H9 (cell line): ENCODE results near the gene PRPF19. TPM values are rescaled to one million over a fixed set of nuclear protein-coding genes. Genes with fewer than 3 reads are reported as not detected.

ENCODE experiments used
- DNase-seq: peaks from one replicate; pipeline ENCODE4 v3.0.0-alpha.2; 2017
- H2AFZ ChIP-seq: one replicate; pipeline ENCODE4 v1.6.1; 2013; ENCODE audit warnings: mild to moderate bottlenecking, low read length, control low read depth, moderate library complexity
- H2AK5ac ChIP-seq: 2 replicates; pipeline ENCODE4 v1.6.1; 2013; ENCODE audit warnings: low read length, control low read depth, mixed read lengths; ENCODE audit not compliant: insufficient read length
- H2BK120ac ChIP-seq: one replicate; pipeline ENCODE4 v1.6.1; 2013; ENCODE audit warnings: low read depth, mild to moderate bottlenecking, low read length, control low read depth, inconsistent platforms; ENCODE audit not compliant: poor library complexity, severe bottlenecking
- H2BK12ac ChIP-seq: 2 replicates; pipeline ENCODE4 v1.6.1; 2013; ENCODE audit warnings: low read length, control low read depth, mixed read lengths, low read depth; ENCODE audit not compliant: insufficient read length
- H2BK15ac ChIP-seq: 2 replicates; pipeline ENCODE4 v1.6.1; 2013; ENCODE audit warnings: low read depth, low read length, control low read depth
- H2BK20ac ChIP-seq: one replicate; pipeline ENCODE4 v1.6.1; 2013; ENCODE audit warnings: low read depth, mild to moderate bottlenecking, low read length, control low read depth, inconsistent platforms; ENCODE audit not compliant: poor library complexity, severe bottlenecking
- H2BK5ac ChIP-seq: 2 replicates; pipeline ENCODE4 v1.6.1; 2013; ENCODE audit warnings: low read length, control low read depth, mixed read lengths; ENCODE audit not compliant: insufficient read length
- H3K14ac ChIP-seq: 2 replicates; pipeline ENCODE4 v1.6.1; 2013; ENCODE audit warnings: low read length, control low read depth; ENCODE audit not compliant: insufficient read depth
- H3K18ac ChIP-seq: 2 replicates; pipeline ENCODE4 v1.6.1; 2013; ENCODE audit warnings: low read depth, mild to moderate bottlenecking, mixed read lengths, low read length, control low read depth; ENCODE audit not compliant: insufficient read length
- H3K23ac ChIP-seq: 2 replicates; pipeline ENCODE4 v1.6.1; 2013; ENCODE audit warnings: low read length, control low read depth, mixed read lengths, low read depth; ENCODE audit not compliant: insufficient read length
- H3K23me2 ChIP-seq: 2 replicates; pipeline ENCODE4 v1.6.1; 2013; ENCODE audit warnings: low read depth, mild to moderate bottlenecking, mixed read lengths, low read length, control low read depth; ENCODE audit not compliant: insufficient read length, poor library complexity, severe bottlenecking
- H3K27ac ChIP-seq: 2 replicates; pipeline ENCODE4 v1.5.1; 2013; ENCODE audit warnings: low read length, control low read depth, mixed read lengths, low read depth; ENCODE audit not compliant: insufficient read length
- H3K27me3 ChIP-seq: 2 replicates; pipeline ENCODE4 v1.6.1; 2013; ENCODE audit warnings: low read length, control low read depth, inconsistent platforms; ENCODE audit not compliant: insufficient read depth
- H3K4ac ChIP-seq: 2 replicates; pipeline ENCODE4 v1.6.1; 2013; ENCODE audit warnings: low read depth, mild to moderate bottlenecking, control low read depth, inconsistent platforms, low read length, moderate library complexity
- H3K4me1 ChIP-seq: 2 replicates; pipeline ENCODE4 v1.6.1; 2013; ENCODE audit warnings: low read length, control low read depth, inconsistent platforms; ENCODE audit not compliant: insufficient read depth
- H3K4me2 ChIP-seq: 2 replicates; pipeline ENCODE4 v1.6.1; 2013; ENCODE audit warnings: low read length, control low read depth, mixed read lengths; ENCODE audit not compliant: insufficient read length, insufficient read depth
- H3K56ac ChIP-seq: 2 replicates; pipeline ENCODE4 v1.6.1; 2013; ENCODE audit warnings: low read depth, mild to moderate bottlenecking, mixed read lengths, low read length, control low read depth; ENCODE audit not compliant: insufficient read length
- H3K79me1 ChIP-seq: 2 replicates; pipeline ENCODE4 v1.6.1; 2013; ENCODE audit warnings: low read depth, mild to moderate bottlenecking, moderate library complexity, low read length, control low read depth, inconsistent platforms; ENCODE audit not compliant: insufficient read depth, poor library complexity, severe bottlenecking
- H3K79me2 ChIP-seq: 2 replicates; pipeline ENCODE4 v1.6.1; 2013; ENCODE audit warnings: low read length, control low read depth, inconsistent platforms; ENCODE audit not compliant: insufficient read depth
- H3K9ac ChIP-seq: 2 replicates; pipeline ENCODE4 v1.6.1; 2013; ENCODE audit warnings: low read length, control low read depth, mixed read lengths; ENCODE audit not compliant: insufficient read length; ENCODE audit errors: extremely low read depth
- H3K9me3 ChIP-seq: one replicate; pipeline ENCODE4 v1.6.1; 2013; ENCODE audit warnings: low read depth, low read length, inconsistent platforms; ENCODE audit not compliant: control insufficient read depth
- H3T11ph ChIP-seq: one replicate; pipeline ENCODE4 v1.6.1; 2013; ENCODE audit warnings: mild to moderate bottlenecking, low read length, control low read depth, inconsistent platforms
- H4K20me1 ChIP-seq: one replicate; pipeline ENCODE4 v1.6.1; 2013; ENCODE audit not compliant: control insufficient read depth, insufficient read length, insufficient read depth
- H4K5ac ChIP-seq: 2 replicates; pipeline ENCODE4 v1.6.1; 2013; ENCODE audit warnings: low read depth, mild to moderate bottlenecking, mixed read lengths, low read length, control low read depth; ENCODE audit not compliant: insufficient read length
- H4K8ac ChIP-seq: replicated peaks from 2 replicates; pipeline ENCODE4 v1.6.1; 2013; ENCODE audit warnings: low read length, control low read depth, mixed read lengths, low read depth; ENCODE audit not compliant: insufficient read length
- H4K91ac ChIP-seq: 2 replicates; pipeline ENCODE4 v1.6.1; 2013; ENCODE audit warnings: low read depth, mild to moderate bottlenecking, moderate library complexity, mixed read lengths, low read length, control low read depth; ENCODE audit not compliant: insufficient read length
- H3K27ac Mint-ChIP-seq, 3 experiments: 2 replicates in 2 of 3; 3 replicates in 1 of 3; pipeline ENCODE4 v1.8.0; 2020 to 2021; ENCODE audit warnings: mixed read lengths in 3 of 3, mild to moderate bottlenecking in 1 of 3, moderate library complexity in 1 of 3
- H3K27me3 Mint-ChIP-seq: 2 replicates; pipeline ENCODE4 v1.8.0; 2021; ENCODE audit warnings: low read depth, mild to moderate bottlenecking, moderate library complexity, mixed read lengths
- H3K36me3 Mint-ChIP-seq, 3 experiments: 2 replicates in 2 of 3; 3 replicates in 1 of 3; pipeline ENCODE4 v1.8.0; 2020 to 2021; ENCODE audit warnings: low read depth in 3 of 3, mixed read lengths in 3 of 3; ENCODE audit not compliant: insufficient read depth in 1 of 3
- H3K4me1 Mint-ChIP-seq, 2 experiments: 2 replicates each; pipeline ENCODE4 v1.8.0; 2020; ENCODE audit warnings: mixed read lengths in 2 of 2
- H3K4me3 Mint-ChIP-seq, 2 experiments: 2 replicates in 1 of 2; 3 replicates in 1 of 2; pipeline ENCODE4 v1.8.0; 2020 to 2021; ENCODE audit warnings: mild to moderate bottlenecking in 2 of 2, mixed read lengths in 2 of 2, moderate library complexity in 1 of 2
- H3K9me3 Mint-ChIP-seq, 2 experiments: 2 replicates in 1 of 2; 3 replicates in 1 of 2; pipeline ENCODE4 v1.8.0; 2020; ENCODE audit warnings: mild to moderate bottlenecking in 2 of 2, mixed read lengths in 2 of 2, moderate library complexity in 1 of 2
- WGBS: extraction: QIAGEN DNeasy Blood & Tissue Kit; methylation state at CpG from one replicate; pipeline ENCODE4 v1.1.7; 2013; ENCODE audit warnings: missing lambda C conversion rate, low lambda C conversion rate, mixed read lengths; ENCODE audit not compliant: insufficient read length; ENCODE audit errors: extremely low coverage; 5-methylcytosine and 5-hydroxymethylcytosine counted together
- total RNA-seq: library from RNA; stranded (reverse); gene quantifications from 2 replicates; pipeline ENCODE4 v1.2.1, GENCODE V29; 2021
- TF ChIP-seq, protein P1 (sequence below): fragments of 200-600 bp; sonication (generic); conservative IDR thresholded peaks from 3 replicates; pipeline ENCODE4 v1.8.0; 2021; ENCODE audit warnings: antibody characterized with exemption, mild to moderate bottlenecking

Gene PRPF19
- total RNA-seq, 1 experiment from 2014 or later = 130 TPM

DNA sequence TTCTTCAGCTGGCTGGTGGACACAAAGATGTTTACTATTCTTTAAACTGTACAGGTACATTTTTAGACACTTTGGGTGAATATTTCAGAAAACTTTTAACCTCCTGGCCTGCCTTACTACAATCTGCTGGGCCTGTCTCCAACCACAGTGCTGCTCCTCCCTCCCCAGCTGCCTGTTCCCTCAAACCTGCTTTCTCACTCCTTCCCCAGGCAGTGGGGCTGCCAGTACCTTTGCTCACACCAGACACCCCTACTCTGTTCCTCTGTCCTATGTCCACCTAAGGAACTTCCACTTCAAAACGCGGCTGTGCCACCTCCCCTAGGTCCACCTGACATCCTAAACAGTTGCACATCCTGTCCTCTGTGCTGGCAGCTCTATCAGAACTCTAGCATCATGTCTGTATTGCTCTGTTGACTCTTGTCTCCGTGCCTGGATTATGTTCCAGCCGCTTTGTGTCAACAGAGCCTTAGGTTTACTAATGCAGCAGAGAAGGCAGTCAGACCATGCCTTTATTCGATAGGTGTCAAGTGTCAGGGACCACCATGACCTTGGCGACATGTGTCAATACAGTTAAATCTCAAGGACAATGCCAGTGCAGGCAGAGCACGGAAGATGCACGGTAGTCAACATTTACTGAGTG lies 25.6 kb downstream of the PRPF19 start:
- Histone ChIP-seq H2BK120ac (no peak overlapping the region), H2AFZ (no peak overlapping the region), H3K4ac (no peak overlapping the region), H3K79me2 (no peaks in the 10 kb centered on the region), H4K5ac (no peak overlapping the region), H2BK5ac (no peak overlapping the region), H2BK15ac (no peak overlapping the region), H3K4me1 (no peaks in the 10 kb centered on the region), H3K9me3 (no peaks in the 10 kb centered on the region), H4K91ac (no peak overlapping the region), H3K23me2 (no peaks in the 10 kb centered on the region), H3K18ac (no peak overlapping the region), H3K56ac (no peak overlapping the region), H2BK20ac (no peak overlapping the region), H2AK5ac (no peak overlapping the region), H3K27me3 (no peaks in the 10 kb centered on the region), H3T11ph (no peak overlapping the region), H2BK12ac (no peak overlapping the region), H3K79me1 (no peaks in the 10 kb centered on the region), H3K27ac (no peak overlapping the region), H4K8ac (no peak overlapping the region), H3K9ac (no peak overlapping the region), H3K14ac (no peak overlapping the region), H3K4me2 (no peak overlapping the region), H4K20me1 (peaks cover 2% of the 10 kb centered on the region), H3K23ac (no peak overlapping the region)
- H3K27ac Mint-ChIP-seq = peak overlapping the region in 2 of 3 experiments; percentile 24 to 37; a peak in 1 of 7 replicates
- no peaks in the 10 kb centered on the region; a peak in 1 of 5 replicates for H3K9me3 Mint-ChIP-seq
- H3K4me3 Mint-ChIP-seq = no peak overlapping the region
- no peaks in the 10 kb centered on the region for H3K27me3 Mint-ChIP-seq
- no peaks in the 10 kb centered on the region for H3K4me1 Mint-ChIP-seq
- no CpG with 5 or more reads among the region's 8 CpGs for WGBS
- DNase-seq = no peak
- peaks cover 0 to 16% (median 2%) of the 10 kb centered on the region in 3 experiments; a peak in 3 of 7 replicates for H3K36me3 Mint-ChIP-seq
- TF ChIP-seq, protein P1, sequence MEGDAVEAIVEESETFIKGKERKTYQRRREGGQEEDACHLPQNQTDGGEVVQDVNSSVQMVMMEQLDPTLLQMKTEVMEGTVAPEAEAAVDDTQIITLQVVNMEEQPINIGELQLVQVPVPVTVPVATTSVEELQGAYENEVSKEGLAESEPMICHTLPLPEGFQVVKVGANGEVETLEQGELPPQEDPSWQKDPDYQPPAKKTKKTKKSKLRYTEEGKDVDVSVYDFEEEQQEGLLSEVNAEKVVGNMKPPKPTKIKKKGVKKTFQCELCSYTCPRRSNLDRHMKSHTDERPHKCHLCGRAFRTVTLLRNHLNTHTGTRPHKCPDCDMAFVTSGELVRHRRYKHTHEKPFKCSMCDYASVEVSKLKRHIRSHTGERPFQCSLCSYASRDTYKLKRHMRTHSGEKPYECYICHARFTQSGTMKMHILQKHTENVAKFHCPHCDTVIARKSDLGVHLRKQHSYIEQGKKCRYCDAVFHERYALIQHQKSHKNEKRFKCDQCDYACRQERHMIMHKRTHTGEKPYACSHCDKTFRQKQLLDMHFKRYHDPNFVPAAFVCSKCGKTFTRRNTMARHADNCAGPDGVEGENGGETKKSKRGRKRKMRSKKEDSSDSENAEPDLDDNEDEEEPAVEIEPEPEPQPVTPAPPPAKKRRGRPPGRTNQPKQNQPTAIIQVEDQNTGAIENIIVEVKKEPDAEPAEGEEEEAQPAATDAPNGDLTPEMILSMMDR = no peak
